ENCODE data around the gene POLD3. TPM values are rescaled to one million over a fixed set of nuclear protein-coding genes. Genes with fewer than 3 reads are reported as not detected.
A peak's percentile ranks its signal among the peaks of the same experiment; 100 is the strongest.

Gene POLD3
- total and polyA plus RNA-seq, 7 experiments from 2014 or later, result 8.0 to 40.8 (median 14.7) TPM

GRCh38 chr11:74603845-74604244 is 11.5 kb downstream of the POLD3 start:
- H3K36me3 ChIP-seq (ENCODE audit: control insufficient read depth in 2 of 3, insufficient read depth in 3 of 3, low read length in 3 of 3), result peaks cover 0 to 21% (median 5%) of the 10 kb centered on the region in 3 experiments
- Mint-ChIP-seq H3K4me3 (no peak overlapping the region), H3K9me3 (no peaks in the 10 kb centered on the region), H3K4me1 (peaks cover 0 to 5% (median 0%) of the 10 kb centered on the region in 7 donors), H3K27ac (no peak overlapping the region), H3K36me3 (peaks cover 4 to 19% (median 8%) of the 10 kb centered on the region in 5 donors), H3K27me3 (no peaks in the 10 kb centered on the region)
- ATAC-seq (no peak), DNase-seq (no peak)
- intact Hi-C loops (cut with micrococcal nuclease), result no loop called here
- H3K27ac ChIP-seq (ENCODE audit: low read depth, low read length), result no peak overlapping the region
- H3K27me3 ChIP-seq (ENCODE audit: control insufficient read depth in 2 of 2, insufficient read depth in 2 of 2, low read length in 2 of 2), result no peaks in the 10 kb centered on the region
- CTCF ChIA-PET, result interaction anchor here (1.2 kb wide), 1 partner anchor 21 kb away, joined by 3 read pairs; no protein-coding TSS in a partner anchor
- no peak overlapping the region for H3K4me3 ChIP-seq (ENCODE audit: low read length)
- POLR2A ChIA-PET, result interaction anchor here (0.7 kb wide), 1 partner anchor 40 kb away, joined by 3 read pairs; no protein-coding TSS in a partner anchor
- H3K9me3 ChIP-seq (ENCODE audit: control insufficient read depth in 2 of 3, low read length in 3 of 3), result no peaks in the 10 kb centered on the region
- H3K4me1 ChIP-seq (ENCODE audit: control insufficient read depth in 2 of 2, insufficient read depth in 2 of 2, low read length in 2 of 2), result no peaks in the 10 kb centered on the region

GRCh38 chr11:74604311-74604710 is 11.9 kb downstream of the POLD3 start:
- Histone ChIP-seq H3K27ac (ENCODE audit: low read depth, low read length) (no peak overlapping the region), H3K4me1 (ENCODE audit: control insufficient read depth in 2 of 2, insufficient read depth in 2 of 2, low read length in 2 of 2) (no peaks in the 10 kb centered on the region), H3K27me3 (ENCODE audit: control insufficient read depth in 2 of 2, insufficient read depth in 2 of 2, low read length in 2 of 2) (no peaks in the 10 kb centered on the region), H3K36me3 (ENCODE audit: control insufficient read depth in 2 of 3, insufficient read depth in 3 of 3, low read length in 3 of 3) (peaks cover 0 to 21% (median 5%) of the 10 kb centered on the region in 3 experiments), H3K4me3 (ENCODE audit: low read length) (no peak overlapping the region), H3K9me3 (ENCODE audit: control insufficient read depth in 2 of 3, low read length in 3 of 3) (no peaks in the 10 kb centered on the region)
- DNase-seq, result no peak
- Mint-ChIP-seq H3K4me1 (peaks cover 0 to 5% (median 0%) of the 10 kb centered on the region in 7 donors), H3K36me3 (peaks cover 4 to 19% (median 8%) of the 10 kb centered on the region in 5 donors), H3K27ac (no peak overlapping the region), H3K4me3 (no peak overlapping the region), H3K27me3 (no peaks in the 10 kb centered on the region), H3K9me3 (no peaks in the 10 kb centered on the region)
- intact Hi-C loops (cut with micrococcal nuclease), result no loop called here
- ATAC-seq, result no peak
- ChIA-PET POLR2A (no interaction called here), CTCF (no interaction called here)

- Histone ChIP-seq H3K36me3 (ENCODE audit: control insufficient read depth in 2 of 3, insufficient read depth in 3 of 3, low read length in 3 of 3) (peaks cover 0 to 21% (median 5%) of the 10 kb centered on the region in 3 experiments), H3K4me3 (ENCODE audit: low read length) (no peak overlapping the region), H3K4me1 (ENCODE audit: control insufficient read depth in 2 of 2, insufficient read depth in 2 of 2, low read length in 2 of 2) (no peaks in the 10 kb centered on the region), H3K9me3 (ENCODE audit: control insufficient read depth in 2 of 3, low read length in 3 of 3) (no peaks in the 10 kb centered on the region), H3K27ac (ENCODE audit: low read depth, low read length) (no peak overlapping the region), H3K27me3 (ENCODE audit: control insufficient read depth in 2 of 2, insufficient read depth in 2 of 2, low read length in 2 of 2) (no peaks in the 10 kb centered on the region)
- Mint-ChIP-seq H3K9me3 (no peaks in the 10 kb centered on the region), H3K4me3 (no peak overlapping the region), H3K27ac (no peak overlapping the region), H3K27me3 (no peaks in the 10 kb centered on the region), H3K4me1 (peaks cover 0 to 10% (median 0%) of the 10 kb centered on the region in 7 donors), H3K36me3 (peaks cover 4 to 23% (median 8%) of the 10 kb centered on the region in 5 donors)
- intact Hi-C loops (cut with micrococcal nuclease), result no loop called here
- DNase-seq, result no peak
- ChIA-PET POLR2A (no interaction called here), CTCF (no interaction called here)
- ATAC-seq, result no peak
Observed at GRCh38 chr11:74605403-74605802, 13.0 kb downstream of the POLD3 start.

GRCh38 chr11:74608431-74608830 is 16.0 kb downstream of the POLD3 start:
- peaks cover 5 to 32% (median 9%) of the 10 kb centered on the region in 3 experiments for H3K36me3 ChIP-seq (ENCODE audit: control insufficient read depth in 2 of 3, insufficient read depth in 3 of 3, low read length in 3 of 3)
- no peak overlapping the region for H3K27ac ChIP-seq (ENCODE audit: low read depth, low read length)
- no peak for ATAC-seq
- DNase-seq, result no peak
- Mint-ChIP-seq H3K27me3 (no peaks in the 10 kb centered on the region), H3K36me3 (peaks cover 8 to 28% (median 15%) of the 10 kb centered on the region in 5 donors), H3K4me1 (peaks cover 0 to 10% (median 0%) of the 10 kb centered on the region in 7 donors), H3K9me3 (no peaks in the 10 kb centered on the region), H3K27ac (peak overlapping the region in 1 of 9 donors; percentile 15), H3K4me3 (no peak overlapping the region)
- H3K9me3 ChIP-seq (ENCODE audit: control insufficient read depth in 2 of 3, low read length in 3 of 3), result no peaks in the 10 kb centered on the region
- H3K4me1 ChIP-seq (ENCODE audit: control insufficient read depth in 2 of 2, insufficient read depth in 2 of 2, low read length in 2 of 2), result no peaks in the 10 kb centered on the region
- no peak overlapping the region for H3K4me3 ChIP-seq (ENCODE audit: low read length)
- H3K27me3 ChIP-seq (ENCODE audit: control insufficient read depth in 2 of 2, insufficient read depth in 2 of 2, low read length in 2 of 2), result no peaks in the 10 kb centered on the region
- ChIA-PET POLR2A (interaction anchor here (0.7 kb wide), 1 partner anchor 15 kb away, joined by 4 read pairs; no protein-coding TSS in a partner anchor), CTCF (no interaction called here)
- intact Hi-C loops (cut with micrococcal nuclease), result no loop called here

GRCh38 chr11:74611369-74611861 is 19.0 kb downstream of the POLD3 start:
- DNase-seq (no peak), ATAC-seq (no peak)
- H3K4me1 Mint-ChIP-seq, result peaks cover 0 to 7% (median 0%) of the 10 kb centered on the region in 7 donors
- H3K36me3 Mint-ChIP-seq, result peaks cover 0 to 21% (median 13%) of the 10 kb centered on the region in 5 donors
- Histone ChIP-seq H3K4me3 (ENCODE audit: low read length) (no peak overlapping the region), H3K36me3 (ENCODE audit: control insufficient read depth in 2 of 3, insufficient read depth in 3 of 3, low read length in 3 of 3) (peaks cover 0 to 21% (median 17%) of the 10 kb centered on the region in 3 experiments), H3K9me3 (ENCODE audit: control insufficient read depth in 2 of 3, low read length in 3 of 3) (no peaks in the 10 kb centered on the region), H3K27ac (ENCODE audit: low read depth, low read length) (no peak overlapping the region), H3K4me1 (ENCODE audit: control insufficient read depth in 2 of 2, insufficient read depth in 2 of 2, low read length in 2 of 2) (no peaks in the 10 kb centered on the region), H3K27me3 (ENCODE audit: control insufficient read depth in 2 of 2, insufficient read depth in 2 of 2, low read length in 2 of 2) (no peaks in the 10 kb centered on the region)
- H3K27ac Mint-ChIP-seq, result no peak overlapping the region
- CTCF ChIA-PET, result no interaction called here
- H3K9me3 Mint-ChIP-seq, result no peaks in the 10 kb centered on the region
- no peaks in the 10 kb centered on the region for H3K27me3 Mint-ChIP-seq
- POLR2A ChIA-PET, result no interaction called here
- intact Hi-C loops (cut with micrococcal nuclease), result no loop called here
- H3K4me3 Mint-ChIP-seq, result no peak overlapping the region

GRCh38 chr11:74612877-74613276 is 20.5 kb downstream of the POLD3 start:
- CTCF ChIA-PET, result no interaction called here

GRCh38 chr11:74615311-74615710 is 22.9 kb downstream of the POLD3 start:
- Mint-ChIP-seq H3K27ac (no peak overlapping the region), H3K36me3 (peaks cover 0 to 41% (median 27%) of the 10 kb centered on the region in 5 donors), H3K4me1 (no peaks in the 10 kb centered on the region), H3K27me3 (no peaks in the 10 kb centered on the region), H3K4me3 (no peak overlapping the region), H3K9me3 (no peaks in the 10 kb centered on the region)
- Histone ChIP-seq H3K27ac (ENCODE audit: low read depth, low read length) (no peak overlapping the region), H3K9me3 (ENCODE audit: control insufficient read depth in 2 of 3, low read length in 3 of 3) (no peaks in the 10 kb centered on the region), H3K27me3 (ENCODE audit: control insufficient read depth in 2 of 2, insufficient read depth in 2 of 2, low read length in 2 of 2) (no peaks in the 10 kb centered on the region), H3K4me1 (ENCODE audit: control insufficient read depth in 2 of 2, insufficient read depth in 2 of 2, low read length in 2 of 2) (no peaks in the 10 kb centered on the region), H3K36me3 (ENCODE audit: control insufficient read depth in 2 of 3, insufficient read depth in 3 of 3, low read length in 3 of 3) (peaks cover 7 to 37% (median 17%) of the 10 kb centered on the region in 3 experiments), H3K4me3 (ENCODE audit: low read length) (no peak overlapping the region)
- ChIA-PET CTCF (no interaction called here), POLR2A (no interaction called here)
- DNase-seq, result no peak
- intact Hi-C loops (cut with micrococcal nuclease), result no loop called here
- ATAC-seq, result no peak

More at GRCh38 chr11:74612877-74613276, 20.5 kb downstream of the POLD3 start:
- Mint-ChIP-seq H3K36me3 (peaks cover 0 to 28% (median 13%) of the 10 kb centered on the region in 5 donors), H3K4me1 (peaks cover 0 to 6% (median 0%) of the 10 kb centered on the region in 7 donors), H3K27ac (peak overlapping the region in 1 of 9 donors; percentile 79), H3K9me3 (no peaks in the 10 kb centered on the region), H3K4me3 (no peak overlapping the region), H3K27me3 (no peaks in the 10 kb centered on the region)
- Histone ChIP-seq H3K36me3 (ENCODE audit: control insufficient read depth in 2 of 3, insufficient read depth in 3 of 3, low read length in 3 of 3) (peaks cover 0 to 20% (median 17%) of the 10 kb centered on the region in 3 experiments), H3K27me3 (ENCODE audit: control insufficient read depth in 2 of 2, insufficient read depth in 2 of 2, low read length in 2 of 2) (no peaks in the 10 kb centered on the region), H3K4me3 (ENCODE audit: low read length) (no peak overlapping the region), H3K4me1 (ENCODE audit: control insufficient read depth in 2 of 2, insufficient read depth in 2 of 2, low read length in 2 of 2) (no peaks in the 10 kb centered on the region), H3K27ac (ENCODE audit: low read depth, low read length) (no peak overlapping the region), H3K9me3 (ENCODE audit: control insufficient read depth in 2 of 3, low read length in 3 of 3) (no peaks in the 10 kb centered on the region)
- DNase-seq, result no peak
- POLR2A ChIA-PET, result no interaction called here
- intact Hi-C loops (cut with micrococcal nuclease), result no loop called here
- ATAC-seq, result no peak
